SK-N-SH (cell line): ENCODE data around the gene STK11IP. TPM values are rescaled to one million over a fixed set of nuclear protein-coding genes. Genes with fewer than 3 reads are reported as not detected.

ENCODE experiments used
- CTCF ChIA-PET: fragments of 300-600, 350-600 bp; formaldehyde crosslinking; extraction: SDS; loops from one replicate; lab custom pipeline; 2021; lab: Yijun Ruan, JAX
- POLR2A ChIA-PET: fragments of 350-600 bp; sonication (Branson Sonifier 250); formaldehyde crosslinking; extraction: SDS; loops from one replicate; lab custom pipeline; 2020; ENCODE audit warnings: antibody characterized with exemption, inconsistent platforms; lab: Yijun Ruan, JAX
- DNase-seq: peaks from one replicate; pipeline ENCODE4 v3.0.0; 2012
- H2AFZ ChIP-seq: fragments of 200-600 bp; sonication (generic); 2 replicates; pipeline ENCODE4 v1.8.1; 2016; ENCODE audit warnings: antibody characterized with exemption, mild to moderate bottlenecking, low read depth
- H3F3A ChIP-seq: fragments of 200-600 bp; sonication (generic); replicated peaks from 2 replicates; pipeline ENCODE3; 2016; ENCODE audit warnings: antibody characterized with exemption, mild to moderate bottlenecking; ENCODE audit not compliant: insufficient read depth
- H3K27ac ChIP-seq, 2 experiments: fragments of 200-500 bp in 1 of 2; fragments of 200-600 bp in 1 of 2; sonication (Bioruptor generic) in 1 of 2; sonication (generic), shearing (Covaris generic) in 1 of 2; 2 replicates each; pipeline versions ENCODE4 v1.5.1 to v1.6.1; 2014 to 2016; ENCODE audit warnings: low read depth in 2 of 2, inconsistent platforms in 1 of 2, low read length in 1 of 2, mild to moderate bottlenecking in 1 of 2, mixed read lengths in 1 of 2
- H3K27me3 ChIP-seq: fragments of 200-600 bp; sonication (generic), shearing (Covaris generic); 2 replicates; pipeline ENCODE4 v1.6.1; 2016; ENCODE audit warnings: mixed run types; ENCODE audit not compliant: insufficient read depth
- H3K36me3 ChIP-seq, 2 experiments: fragments of 200-500 bp in 1 of 2; fragments of 200-600 bp in 1 of 2; sonication (Bioruptor generic) in 1 of 2; sonication (generic) in 1 of 2; replicated peaks in 1 of 2; 2 replicates each; pipeline versions ENCODE3 to v1.5.1; 2014 to 2016; ENCODE audit warnings: low read length in 1 of 2, mild to moderate bottlenecking in 1 of 2; ENCODE audit not compliant: insufficient read depth in 2 of 2, control insufficient read depth in 1 of 2
- H3K4me1 ChIP-seq, 2 experiments: fragments of 200-500 bp in 1 of 2; fragments of 200-600 bp in 1 of 2; sonication (Bioruptor generic) in 1 of 2; sonication (generic), shearing (Covaris generic) in 1 of 2; 2 replicates each; pipeline versions ENCODE4 v1.5.1 to v1.6.1; 2014 to 2016; ENCODE audit warnings: low read depth in 1 of 2, low read length in 1 of 2, mixed run types in 1 of 2; ENCODE audit not compliant: insufficient read depth in 2 of 2, control insufficient read depth in 1 of 2
- H3K4me2 ChIP-seq: fragments of 200-600 bp; sonication (generic), shearing (Covaris generic); 2 replicates; pipeline ENCODE4 v1.6.1; 2017; ENCODE audit warnings: mixed run types
- H3K4me3 ChIP-seq, 2 experiments: fragments of 200-500 bp in 1 of 2; fragments of 200-600 bp in 1 of 2; sonication (Bioruptor generic) in 1 of 2; sonication (generic), shearing (Covaris generic) in 1 of 2; 2 replicates each; pipeline versions ENCODE4 v1.5.1 to v1.8.1; 2014 to 2016; ENCODE audit warnings: low read depth in 2 of 2, inconsistent platforms in 1 of 2, low read length in 1 of 2, mild to moderate bottlenecking in 1 of 2, mixed read lengths in 1 of 2, moderate library complexity in 1 of 2
- H3K79me2 ChIP-seq: fragments of 200-600 bp; sonication (generic); 2 replicates; pipeline ENCODE4 v1.8.1; 2017; ENCODE audit warnings: mild to moderate bottlenecking; ENCODE audit not compliant: insufficient read depth
- H3K9ac ChIP-seq: fragments of 200-600 bp; sonication (generic); 2 replicates; pipeline ENCODE4 v1.6.1; 2017; ENCODE audit warnings: mixed run types
- H3K9me2 ChIP-seq: fragments of 200-600 bp; sonication (generic); 2 replicates; pipeline ENCODE4 v1.6.1; 2017; ENCODE audit warnings: mixed run types
- H3K9me3 ChIP-seq: fragments of 200-600 bp; sonication (generic); 2 replicates; pipeline ENCODE4 v1.6.1; 2017; ENCODE audit warnings: mixed run types, mild to moderate bottlenecking, moderate library complexity
- H4K20me1 ChIP-seq: fragments of 200-600 bp; sonication (generic); 2 replicates; pipeline ENCODE4 v1.6.1; 2017; ENCODE audit warnings: mild to moderate bottlenecking, mixed run types; ENCODE audit not compliant: insufficient read depth
- FOXJ3 ChIP-seq: sonication (generic); formaldehyde crosslinking; IDR thresholded peaks from 2 replicates; pipeline ENCODE4 v1.5.1; 2020; ENCODE audit warnings: mild to moderate bottlenecking, missing genetic modification reagents
- FOXM1 ChIP-seq: IDR thresholded peaks from 2 replicates; pipeline ENCODE4 v1.4.0; 2012; ENCODE audit warnings: low read depth, mild to moderate bottlenecking
- JUND ChIP-seq: IDR thresholded peaks from 2 replicates; pipeline ENCODE4 v1.4.0; 2012
- NFIC ChIP-seq: IDR thresholded peaks from 2 replicates; pipeline ENCODE4 v1.4.0; 2012; ENCODE audit warnings: borderline replicate concordance
- NRF1 ChIP-seq: IDR thresholded peaks from 2 replicates; pipeline ENCODE4 v1.6.1; 2012; ENCODE audit warnings: low read depth, mild to moderate bottlenecking, low read length
- POLR2AphosphoS5 ChIP-seq: IDR thresholded peaks from 2 replicates; pipeline ENCODE4 v1.6.1; 2012; ENCODE audit warnings: low read depth, low read length
- RAD21 ChIP-seq: IDR thresholded peaks from 2 replicates; pipeline ENCODE4 v1.6.1; 2012; ENCODE audit warnings: mild to moderate bottlenecking, low read length
- RFX5 ChIP-seq: IDR thresholded peaks from 2 replicates; pipeline ENCODE4 v1.6.1; 2012; ENCODE audit warnings: mild to moderate bottlenecking, improper control_type of control experiment, low read length
- SIN3A ChIP-seq: IDR thresholded peaks from 2 replicates; pipeline ENCODE4 v1.6.1; 2012; ENCODE audit warnings: low read depth, mild to moderate bottlenecking, low read length, moderate library complexity, borderline replicate concordance
- TAF1 ChIP-seq: IDR thresholded peaks from 2 replicates; pipeline ENCODE4 v1.6.1; 2012; ENCODE audit warnings: low read depth, mild to moderate bottlenecking, low read length, moderate library complexity, borderline replicate concordance
- TCF12 ChIP-seq: IDR thresholded peaks from 2 replicates; pipeline ENCODE4 v1.4.0; 2012
- TEAD4 ChIP-seq: IDR thresholded peaks from 2 replicates; pipeline ENCODE4 v1.4.0; 2012; ENCODE audit warnings: mild to moderate bottlenecking, borderline replicate concordance; ENCODE audit not compliant: insufficient read depth
- YY1 ChIP-seq: IDR thresholded peaks from 2 replicates; pipeline ENCODE4 v1.4.0; 2012; ENCODE audit warnings: low read depth, mild to moderate bottlenecking
- WGBS: methylation state at CpG from one replicate; pipeline ENCODE4 v1.1.6; 2017; ENCODE audit warnings: low lambda C conversion rate; 5-methylcytosine and 5-hydroxymethylcytosine counted together
- polyA plus RNA-seq, 3 experiments: library from polyadenylated mRNA; depleted of rRNA; stranded (reverse); fragments of >200 nt; gene quantifications; 2 replicates each; pipeline ENCODE4 v1.2.3, GENCODE V29; 2012
- TF ChIP-seq, protein P1 (sequence below): IDR thresholded peaks from 2 replicates; pipeline ENCODE4; 2012
- TF ChIP-seq, protein P2 (sequence below): IDR thresholded peaks from 2 replicates; pipeline ENCODE4 v1.4.0; 2012; ENCODE audit warnings: low read depth
- TF ChIP-seq, protein P3 (sequence below): IDR thresholded peaks from 2 replicates; pipeline ENCODE4 v1.6.1; 2012; ENCODE audit warnings: mild to moderate bottlenecking, low read depth, low read length, moderate library complexity
- TF ChIP-seq, protein P4 (sequence below): fragments of 150-350 bp; IDR thresholded peaks from 2 replicates; pipeline ENCODE4 v1.6.1; 2017; ENCODE audit warnings: antibody characterized with exemption, low read length, low read depth, borderline replicate concordance
- TF ChIP-seq, protein P5 (sequence below): fragments of 150-350 bp; IDR thresholded peaks from 2 replicates; pipeline ENCODE4 v1.6.1; 2016; ENCODE audit warnings: mild to moderate bottlenecking, low read depth, low read length

Gene STK11IP
- polyA plus RNA-seq, 1 of the 3 experiments (the other 2 are of a cell fraction) = 22.9 TPM

DNA sequence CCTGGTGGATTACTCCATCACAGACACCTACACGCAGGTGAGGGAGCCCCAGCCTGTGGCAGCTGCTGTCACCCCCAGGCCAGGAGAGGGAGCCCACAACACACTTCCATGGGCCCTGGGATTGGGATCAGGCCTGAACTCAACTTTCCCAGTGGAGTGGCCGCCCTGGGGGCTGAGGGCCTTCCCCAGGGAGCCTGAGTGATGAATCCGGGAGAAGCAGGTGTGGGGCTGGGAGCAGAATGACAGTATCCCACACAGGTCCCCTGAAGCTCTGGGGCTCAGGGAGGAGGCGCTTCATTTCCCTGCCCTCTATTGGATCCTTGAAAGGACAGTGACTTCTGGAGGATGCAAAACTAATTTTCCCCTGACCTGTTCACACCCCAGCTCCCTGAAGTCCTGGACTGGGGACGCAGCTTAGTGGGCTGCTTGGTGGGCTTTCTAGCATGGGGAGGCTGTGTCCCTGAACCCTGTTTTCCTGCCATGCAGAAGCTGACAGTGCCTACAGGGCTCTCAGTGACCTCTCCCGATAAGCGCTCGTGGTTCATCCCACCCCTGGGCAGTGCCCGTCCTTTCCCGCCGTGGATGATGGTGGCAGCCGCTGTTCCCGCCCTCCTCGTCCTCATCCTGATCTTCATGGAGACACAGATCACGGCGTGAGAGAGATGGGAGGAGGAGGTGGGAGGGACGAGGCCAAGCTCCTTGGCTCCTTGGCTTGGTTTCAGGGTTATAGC, 40.7 kb downstream of the STK11IP start:
- no peak overlapping the region for H3K4me2 ChIP-seq
- H3K9me2 ChIP-seq = no peaks in the 10 kb centered on the region
- DNase-seq = no peak
- H3K27ac ChIP-seq = no peak overlapping the region
- POLR2A ChIA-PET = interaction anchor here (1.3 kb wide), 1 partner anchor 12 kb away, joined by 4 read pairs; no protein-coding TSS in a partner anchor
- H3F3A ChIP-seq = peaks cover 4% of the 10 kb centered on the region
- H3K36me3 ChIP-seq = no peaks in the 10 kb centered on the region
- H3K4me1 ChIP-seq = peaks cover 0 to 9% of the 10 kb centered on the region in 2 experiments; a peak in 1 of 4 replicates
- no peaks in the 10 kb centered on the region for H3K27me3 ChIP-seq
- H3K9me3 ChIP-seq = no peaks in the 10 kb centered on the region
- H2AFZ ChIP-seq = no peak overlapping the region
- H3K9ac ChIP-seq = no peak overlapping the region
- WGBS = 89% methylated on average over 16 of the region's 17 CpGs
- no peaks in the 10 kb centered on the region for H3K79me2 ChIP-seq
- no peak overlapping the region for H3K4me3 ChIP-seq
- CTCF ChIA-PET = interaction anchor here (0.6 to 1.7 kb wide), 4 partner anchors 10 to 235 kb away, joined by 3 to 6 read pairs (median 4); no protein-coding TSS in a partner anchor
- no peak for TF ChIP-seq TCF12
- no peak for TF ChIP-seq JUND
- TF ChIP-seq, protein P1, sequence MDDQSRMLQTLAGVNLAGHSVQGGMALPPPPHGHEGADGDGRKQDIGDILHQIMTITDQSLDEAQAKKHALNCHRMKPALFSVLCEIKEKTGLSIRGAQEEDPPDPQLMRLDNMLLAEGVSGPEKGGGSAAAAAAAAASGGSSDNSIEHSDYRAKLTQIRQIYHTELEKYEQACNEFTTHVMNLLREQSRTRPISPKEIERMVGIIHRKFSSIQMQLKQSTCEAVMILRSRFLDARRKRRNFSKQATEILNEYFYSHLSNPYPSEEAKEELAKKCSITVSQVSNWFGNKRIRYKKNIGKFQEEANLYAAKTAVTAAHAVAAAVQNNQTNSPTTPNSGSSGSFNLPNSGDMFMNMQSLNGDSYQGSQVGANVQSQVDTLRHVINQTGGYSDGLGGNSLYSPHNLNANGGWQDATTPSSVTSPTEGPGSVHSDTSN = no peak
- TF ChIP-seq RFX5 = no peak
- TF ChIP-seq TAF1 = no peak
- TF ChIP-seq YY1 = no peak
- no peak for TF ChIP-seq NFIC
- no peak for TF ChIP-seq TEAD4
- TF ChIP-seq, protein P2, sequence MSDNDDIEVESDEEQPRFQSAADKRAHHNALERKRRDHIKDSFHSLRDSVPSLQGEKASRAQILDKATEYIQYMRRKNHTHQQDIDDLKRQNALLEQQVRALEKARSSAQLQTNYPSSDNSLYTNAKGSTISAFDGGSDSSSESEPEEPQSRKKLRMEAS = no peak
- TF ChIP-seq, protein P3, sequence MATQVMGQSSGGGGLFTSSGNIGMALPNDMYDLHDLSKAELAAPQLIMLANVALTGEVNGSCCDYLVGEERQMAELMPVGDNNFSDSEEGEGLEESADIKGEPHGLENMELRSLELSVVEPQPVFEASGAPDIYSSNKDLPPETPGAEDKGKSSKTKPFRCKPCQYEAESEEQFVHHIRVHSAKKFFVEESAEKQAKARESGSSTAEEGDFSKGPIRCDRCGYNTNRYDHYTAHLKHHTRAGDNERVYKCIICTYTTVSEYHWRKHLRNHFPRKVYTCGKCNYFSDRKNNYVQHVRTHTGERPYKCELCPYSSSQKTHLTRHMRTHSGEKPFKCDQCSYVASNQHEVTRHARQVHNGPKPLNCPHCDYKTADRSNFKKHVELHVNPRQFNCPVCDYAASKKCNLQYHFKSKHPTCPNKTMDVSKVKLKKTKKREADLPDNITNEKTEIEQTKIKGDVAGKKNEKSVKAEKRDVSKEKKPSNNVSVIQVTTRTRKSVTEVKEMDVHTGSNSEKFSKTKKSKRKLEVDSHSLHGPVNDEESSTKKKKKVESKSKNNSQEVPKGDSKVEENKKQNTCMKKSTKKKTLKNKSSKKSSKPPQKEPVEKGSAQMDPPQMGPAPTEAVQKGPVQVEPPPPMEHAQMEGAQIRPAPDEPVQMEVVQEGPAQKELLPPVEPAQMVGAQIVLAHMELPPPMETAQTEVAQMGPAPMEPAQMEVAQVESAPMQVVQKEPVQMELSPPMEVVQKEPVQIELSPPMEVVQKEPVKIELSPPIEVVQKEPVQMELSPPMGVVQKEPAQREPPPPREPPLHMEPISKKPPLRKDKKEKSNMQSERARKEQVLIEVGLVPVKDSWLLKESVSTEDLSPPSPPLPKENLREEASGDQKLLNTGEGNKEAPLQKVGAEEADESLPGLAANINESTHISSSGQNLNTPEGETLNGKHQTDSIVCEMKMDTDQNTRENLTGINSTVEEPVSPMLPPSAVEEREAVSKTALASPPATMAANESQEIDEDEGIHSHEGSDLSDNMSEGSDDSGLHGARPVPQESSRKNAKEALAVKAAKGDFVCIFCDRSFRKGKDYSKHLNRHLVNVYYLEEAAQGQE = no peak
- TF ChIP-seq NRF1 = no peak
- TF ChIP-seq RAD21 = no peak
- no peak for TF ChIP-seq POLR2AphosphoS5
- TF ChIP-seq, protein P4, sequence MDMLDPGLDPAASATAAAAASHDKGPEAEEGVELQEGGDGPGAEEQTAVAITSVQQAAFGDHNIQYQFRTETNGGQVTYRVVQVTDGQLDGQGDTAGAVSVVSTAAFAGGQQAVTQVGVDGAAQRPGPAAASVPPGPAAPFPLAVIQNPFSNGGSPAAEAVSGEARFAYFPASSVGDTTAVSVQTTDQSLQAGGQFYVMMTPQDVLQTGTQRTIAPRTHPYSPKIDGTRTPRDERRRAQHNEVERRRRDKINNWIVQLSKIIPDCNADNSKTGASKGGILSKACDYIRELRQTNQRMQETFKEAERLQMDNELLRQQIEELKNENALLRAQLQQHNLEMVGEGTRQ = no peak
- no peak for TF ChIP-seq SIN3A
- TF ChIP-seq FOXM1 = no peak
- no peak for TF ChIP-seq FOXJ3 (CRISPR knock-in tag)
- TF ChIP-seq, protein P5, sequence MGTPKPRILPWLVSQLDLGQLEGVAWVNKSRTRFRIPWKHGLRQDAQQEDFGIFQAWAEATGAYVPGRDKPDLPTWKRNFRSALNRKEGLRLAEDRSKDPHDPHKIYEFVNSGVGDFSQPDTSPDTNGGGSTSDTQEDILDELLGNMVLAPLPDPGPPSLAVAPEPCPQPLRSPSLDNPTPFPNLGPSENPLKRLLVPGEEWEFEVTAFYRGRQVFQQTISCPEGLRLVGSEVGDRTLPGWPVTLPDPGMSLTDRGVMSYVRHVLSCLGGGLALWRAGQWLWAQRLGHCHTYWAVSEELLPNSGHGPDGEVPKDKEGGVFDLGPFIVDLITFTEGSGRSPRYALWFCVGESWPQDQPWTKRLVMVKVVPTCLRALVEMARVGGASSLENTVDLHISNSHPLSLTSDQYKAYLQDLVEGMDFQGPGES = no peak
- TF ChIP-seq, all 33 proteins: peak for 0
- no peaks in the 10 kb centered on the region for H4K20me1 ChIP-seq
